Measurements from ENCODE around the gene RSRP1.
A peak's percentile ranks its signal among the peaks of the same experiment; 100 is the strongest.

RSRP1 gene

DNA sequence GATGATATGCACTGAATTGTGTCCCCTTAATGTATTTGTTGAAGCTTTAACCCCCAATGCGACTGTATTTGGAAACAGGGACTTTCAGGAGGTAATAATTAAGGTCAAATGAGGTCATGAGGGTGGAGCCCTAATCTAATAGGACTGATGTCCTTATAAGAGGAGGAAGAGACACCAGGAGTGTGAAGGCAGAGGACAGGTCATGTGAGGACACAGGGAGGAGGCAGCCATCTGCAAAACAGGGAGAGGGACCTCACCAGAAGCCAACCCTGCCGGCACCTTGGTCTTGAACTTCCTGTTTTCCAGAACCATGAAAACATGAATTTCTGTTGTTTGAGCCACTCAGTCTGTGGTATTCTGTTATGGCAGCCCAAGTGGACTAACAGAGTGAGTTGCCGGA lies 30.2 kb downstream of the RSRP1 start:
- Mint-ChIP-seq H3K36me3 (peaks cover 16% of the 10 kb centered on the region), H3K9me3 (no peaks in the 10 kb centered on the region), H3K4me1 (peaks cover 4% of the 10 kb centered on the region), H3K27ac (no peak overlapping the region), H3K27me3 (peaks cover 13% of the 10 kb centered on the region), H3K4me3 (no peak overlapping the region)
- CTCF ChIA-PET: no interaction called here
- no peak for DNase-seq

DNA sequence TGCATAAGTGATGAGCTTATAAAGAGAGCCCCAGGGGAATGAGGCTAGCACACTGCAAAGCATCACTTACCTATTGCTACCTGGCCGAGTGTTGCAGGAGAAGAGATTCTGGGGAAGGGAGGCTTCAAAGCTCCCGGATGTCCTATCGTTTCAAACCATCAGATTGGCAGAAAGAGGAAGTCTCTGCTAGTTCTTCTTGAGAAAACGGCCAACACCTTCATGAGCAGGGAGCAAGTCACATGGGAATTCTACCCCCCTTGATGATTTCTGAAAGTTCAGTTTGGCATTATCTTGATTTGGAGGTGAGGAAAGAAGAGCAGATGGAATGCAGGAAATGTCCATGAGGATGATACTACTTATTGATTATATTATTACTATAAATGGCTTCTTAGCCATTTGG lies 31.1 kb downstream of the RSRP1 start:
- no peak overlapping the region for H3K27ac Mint-ChIP-seq
- peaks cover 11% of the 10 kb centered on the region for H3K36me3 Mint-ChIP-seq
- no peaks in the 10 kb centered on the region for H3K9me3 Mint-ChIP-seq
- no peak overlapping the region for H3K4me3 Mint-ChIP-seq
- DNase-seq: no peak
- CTCF ChIA-PET: interaction anchor here (1.1 to 1.5 kb wide), 2 partner anchors 11 to 179 kb away, joined by 3 to 10 read pairs; no protein-coding TSS in a partner anchor
- peaks cover 20% of the 10 kb centered on the region for H3K27me3 Mint-ChIP-seq
- H3K4me1 Mint-ChIP-seq: peaks cover 4% of the 10 kb centered on the region

- H3K36me3 Mint-ChIP-seq: no peaks in the 10 kb centered on the region
- DNase-seq: no peak
- no peaks in the 10 kb centered on the region for H3K9me3 Mint-ChIP-seq
- peaks cover 41% of the 10 kb centered on the region for H3K27me3 Mint-ChIP-seq
- H3K4me1 Mint-ChIP-seq: peaks cover 4% of the 10 kb centered on the region
- H3K4me3 Mint-ChIP-seq: no peak overlapping the region
- H3K27ac Mint-ChIP-seq: no peak overlapping the region
- CTCF ChIA-PET: no interaction called here
These were observed 34.5 kb downstream of the RSRP1 start for GRCh38 chr1:25212725-25213124.

DNA sequence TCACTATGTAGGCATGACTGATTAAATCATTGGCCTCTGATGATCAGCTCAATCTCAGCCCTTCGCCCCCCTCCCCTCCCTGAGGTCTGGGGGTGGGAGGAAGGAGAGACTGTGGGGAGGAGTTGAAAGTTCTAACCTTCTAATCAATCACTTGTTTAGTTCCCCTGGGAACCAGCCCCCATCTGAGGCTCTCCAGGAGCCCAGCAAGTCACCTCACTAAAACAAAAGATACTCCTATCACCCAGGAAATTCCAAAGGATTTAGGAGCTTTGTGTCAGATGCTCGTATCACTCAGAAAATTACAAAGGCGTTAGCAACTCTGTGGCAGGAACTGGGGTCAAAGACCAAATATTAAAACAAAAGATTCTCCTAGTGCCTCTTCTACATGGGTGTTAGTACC lies 36.5 kb downstream of the RSRP1 start:
- no peaks in the 10 kb centered on the region for H3K4me1 Mint-ChIP-seq
- DNase-seq: no peak
- CTCF ChIA-PET: interaction anchor here (0.7 kb wide), 1 partner anchor 362 kb away, joined by 3 read pairs; no protein-coding TSS in a partner anchor
- H3K36me3 Mint-ChIP-seq: no peaks in the 10 kb centered on the region
- H3K4me3 Mint-ChIP-seq: no peak overlapping the region
- H3K27me3 Mint-ChIP-seq: peaks cover 58% of the 10 kb centered on the region
- H3K27ac Mint-ChIP-seq: no peak overlapping the region
- H3K9me3 Mint-ChIP-seq: no peaks in the 10 kb centered on the region

DNA sequence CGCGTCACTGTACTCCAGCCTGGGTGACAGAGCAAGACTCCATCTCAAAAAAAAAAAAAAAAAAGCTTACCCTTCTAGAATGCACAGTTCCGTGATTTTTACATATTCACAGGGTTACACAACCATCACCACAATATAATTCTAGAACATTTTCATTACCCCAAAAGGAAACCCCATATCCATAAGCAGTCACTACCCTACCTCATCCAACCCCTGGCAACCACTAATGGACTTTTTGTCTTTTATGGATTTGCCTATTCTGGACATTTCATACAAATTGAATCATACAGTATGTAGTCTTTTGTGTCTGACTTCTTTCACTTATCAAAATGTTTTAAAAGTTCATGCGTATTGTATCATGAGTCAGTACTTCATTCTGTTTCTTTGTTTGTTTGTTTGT lies 37.7 kb downstream of the RSRP1 start:
- H3K27ac Mint-ChIP-seq: no peak overlapping the region
- no peaks in the 10 kb centered on the region for H3K9me3 Mint-ChIP-seq
- peaks cover 63% of the 10 kb centered on the region for H3K27me3 Mint-ChIP-seq
- H3K36me3 Mint-ChIP-seq: no peaks in the 10 kb centered on the region
- CTCF ChIA-PET: interaction anchor here (1.4 kb wide), 1 partner anchor 361 kb away, joined by 3 read pairs; no protein-coding TSS in a partner anchor
- no peaks in the 10 kb centered on the region for H3K4me1 Mint-ChIP-seq
- no peak for DNase-seq
- H3K4me3 Mint-ChIP-seq: no peak overlapping the region

DNA sequence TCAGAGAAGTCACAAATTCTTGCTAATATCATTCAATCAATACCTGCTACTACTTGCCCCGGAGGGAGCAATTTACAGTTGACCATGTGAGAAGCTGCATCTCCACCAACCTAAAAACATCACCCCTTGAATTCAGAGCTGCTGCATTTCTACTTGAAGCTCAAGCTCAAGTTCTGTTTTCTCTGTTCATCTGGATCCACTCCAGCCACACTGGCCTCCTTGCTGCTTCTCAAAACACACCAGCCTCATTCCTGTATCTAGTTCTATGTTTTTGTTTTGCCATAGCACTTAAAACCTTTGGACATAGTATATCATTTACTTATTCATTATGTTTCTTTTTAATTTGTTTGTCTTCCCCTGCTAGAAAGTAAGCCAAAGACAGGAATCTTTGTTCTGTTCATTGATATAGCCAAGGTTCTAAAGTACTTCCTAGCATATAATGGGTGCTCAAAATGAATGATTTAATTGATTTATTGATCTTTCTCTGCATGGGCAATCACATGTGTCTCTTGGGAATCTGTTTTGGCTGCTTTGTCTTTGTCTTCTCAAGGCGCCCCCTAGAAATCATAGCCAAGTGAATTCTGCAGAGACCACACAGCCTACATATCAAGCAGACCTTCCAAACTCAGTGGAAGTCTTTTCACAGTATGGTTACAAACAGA lies 38.6 kb downstream of the RSRP1 start:
- CTCF ChIA-PET: interaction anchor here (1.4 kb wide), 1 partner anchor 360 kb away, joined by 3 read pairs; no protein-coding TSS in a partner anchor
- DNase-seq: no peak
- Mint-ChIP-seq H3K27ac (no peak overlapping the region), H3K4me1 (no peaks in the 10 kb centered on the region), H3K27me3 (peaks cover 63% of the 10 kb centered on the region), H3K9me3 (no peaks in the 10 kb centered on the region), H3K4me3 (no peak overlapping the region), H3K36me3 (no peaks in the 10 kb centered on the region)

- H3K4me3 Mint-ChIP-seq: no peak overlapping the region
- H3K4me1 Mint-ChIP-seq: no peaks in the 10 kb centered on the region
- DNase-seq: no peak
- H3K36me3 Mint-ChIP-seq: no peaks in the 10 kb centered on the region
- H3K9me3 Mint-ChIP-seq: no peaks in the 10 kb centered on the region
- CTCF ChIA-PET: interaction anchor here (1.4 kb wide), 1 partner anchor 360 kb away, joined by 3 read pairs; no protein-coding TSS in a partner anchor
- no peak overlapping the region for H3K27ac Mint-ChIP-seq
- peaks cover 66% of the 10 kb centered on the region for H3K27me3 Mint-ChIP-seq
These were observed 39.2 kb downstream of the RSRP1 start for GRCh38 chr1:25208092-25208491.

- CTCF ChIA-PET: interaction anchor here (0.6 to 3.5 kb wide), 14 partner anchors 9 to 518 kb away, joined by 3 to 26 read pairs (median 4); no protein-coding TSS in a partner anchor
- no peaks in the 10 kb centered on the region for H3K36me3 Mint-ChIP-seq
- no peak overlapping the region for H3K4me3 Mint-ChIP-seq
- no peak for DNase-seq
- no peaks in the 10 kb centered on the region for H3K4me1 Mint-ChIP-seq
- no peaks in the 10 kb centered on the region for H3K9me3 Mint-ChIP-seq
- no peak overlapping the region for H3K27ac Mint-ChIP-seq
- H3K27me3 Mint-ChIP-seq: peaks cover 64% of the 10 kb centered on the region
These were observed 41.1 kb downstream of the RSRP1 start for GRCh38 chr1:25206201-25206600.

GRCh38 chr1:25205786-25206185 lies 41.5 kb downstream of the RSRP1 start:
- Mint-ChIP-seq H3K27me3 (peaks cover 66% of the 10 kb centered on the region), H3K4me1 (no peaks in the 10 kb centered on the region), H3K9me3 (no peaks in the 10 kb centered on the region), H3K27ac (no peak overlapping the region), H3K4me3 (no peak overlapping the region), H3K36me3 (no peaks in the 10 kb centered on the region)
- CTCF ChIA-PET: interaction anchor here (0.5 to 3.5 kb wide), 18 partner anchors 9 to 595 kb away, joined by 3 to 26 read pairs (median 4); no protein-coding TSS in a partner anchor
- no peak for DNase-seq

DNA sequence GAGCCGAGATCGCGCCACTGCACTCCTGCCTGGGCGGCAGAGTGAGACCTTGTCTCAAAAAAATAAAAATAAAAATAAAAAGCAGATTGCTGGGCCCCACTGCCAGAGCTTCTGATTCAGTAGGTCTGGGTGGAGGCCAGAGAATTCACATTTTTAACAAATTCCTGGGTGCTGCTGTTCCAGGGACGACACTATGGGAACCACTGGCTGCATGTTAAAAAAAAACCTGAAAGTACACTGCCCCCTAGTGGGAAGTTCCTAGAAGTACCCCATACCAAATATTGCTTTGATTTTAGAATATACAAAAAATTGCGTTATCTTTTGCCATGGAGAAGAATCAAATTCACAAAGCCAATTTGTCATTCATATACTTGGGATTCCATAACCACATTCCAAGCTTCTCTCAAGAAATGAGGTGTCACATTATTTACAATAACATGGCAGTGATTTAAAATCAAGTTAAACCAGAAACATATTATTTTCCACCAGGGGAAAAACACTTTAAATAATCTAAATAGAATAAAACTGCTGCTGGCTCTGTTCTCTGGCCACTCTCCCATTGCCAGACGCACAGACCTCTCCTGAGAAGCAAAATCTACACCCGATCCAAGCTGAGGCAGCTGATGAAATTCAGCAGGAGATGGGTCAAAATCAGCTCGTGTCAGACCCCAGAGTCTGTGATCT lies 42.3 kb downstream of the RSRP1 start:
- H3K27ac Mint-ChIP-seq: no peak overlapping the region
- no peaks in the 10 kb centered on the region for H3K9me3 Mint-ChIP-seq
- peak; percentile 22 for DNase-seq
- CTCF ChIA-PET: interaction anchor here (0.5 to 3.5 kb wide), 18 partner anchors 9 to 594 kb away, joined by 3 to 26 read pairs (median 4); no protein-coding TSS in a partner anchor
- peaks cover 64% of the 10 kb centered on the region for H3K27me3 Mint-ChIP-seq
- no peaks in the 10 kb centered on the region for H3K4me1 Mint-ChIP-seq
- H3K4me3 Mint-ChIP-seq: no peak overlapping the region
- H3K36me3 Mint-ChIP-seq: no peaks in the 10 kb centered on the region

GRCh38 chr1:25201006-25201405 lies 46.2 kb downstream of the RSRP1 start:
- CTCF ChIA-PET: interaction anchor here (3.8 kb wide), 1 partner anchor 353 kb away, joined by 21 read pairs; no protein-coding TSS in a partner anchor
- H3K4me3 Mint-ChIP-seq: no peak overlapping the region
- peaks cover 5% of the 10 kb centered on the region for H3K4me1 Mint-ChIP-seq
- no peak overlapping the region for H3K27ac Mint-ChIP-seq
- DNase-seq: no peak
- H3K9me3 Mint-ChIP-seq: no peaks in the 10 kb centered on the region
- no peaks in the 10 kb centered on the region for H3K36me3 Mint-ChIP-seq
- H3K27me3 Mint-ChIP-seq: peaks cover 64% of the 10 kb centered on the region

DNA sequence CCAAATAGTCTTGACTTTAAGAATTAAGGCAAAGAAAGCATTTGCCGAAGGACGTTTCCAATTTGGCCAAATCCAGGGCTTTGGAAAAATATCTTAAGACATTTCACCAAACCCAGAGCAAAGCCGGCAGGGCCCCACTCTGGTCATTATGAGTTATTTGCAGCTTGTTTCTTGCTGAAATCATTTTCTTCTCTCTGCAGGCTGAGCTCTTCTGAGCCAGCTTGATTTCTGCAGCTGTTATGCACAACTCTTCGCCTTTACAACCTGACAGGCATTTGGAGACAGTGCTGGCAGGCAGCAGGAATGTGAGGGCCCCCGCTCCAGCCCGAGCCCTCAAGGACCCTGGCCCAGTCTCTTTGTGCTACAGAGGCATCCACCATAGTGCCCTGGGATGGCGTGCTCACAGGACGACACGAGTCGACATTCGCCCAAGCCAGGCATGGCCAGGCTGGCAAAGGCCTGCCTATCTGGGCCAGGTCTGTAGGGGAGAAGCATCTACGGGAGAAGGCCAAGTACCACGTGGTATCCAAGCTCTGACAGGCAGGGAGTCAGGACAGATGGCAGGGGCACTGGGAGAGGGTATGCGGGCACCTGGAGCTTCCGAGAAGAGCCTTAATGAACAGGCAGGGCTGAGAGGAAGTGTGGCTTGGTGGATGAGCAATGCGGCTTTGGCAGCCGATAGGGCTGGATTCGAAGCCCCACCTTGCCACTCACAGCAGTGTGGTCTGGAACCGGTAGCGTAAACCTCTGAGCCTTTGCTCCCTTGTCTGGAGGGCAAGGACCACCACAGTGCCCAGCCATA lies 47.2 kb downstream of the RSRP1 start:
- H3K27ac Mint-ChIP-seq: no peak overlapping the region
- no peaks in the 10 kb centered on the region for H3K36me3 Mint-ChIP-seq
- no peak for DNase-seq
- CTCF ChIA-PET: interaction anchor here (3.8 kb wide), 1 partner anchor 352 kb away, joined by 21 read pairs; no protein-coding TSS in a partner anchor
- no peaks in the 10 kb centered on the region for H3K9me3 Mint-ChIP-seq
- no peak overlapping the region for H3K4me3 Mint-ChIP-seq
- peaks cover 5% of the 10 kb centered on the region for H3K4me1 Mint-ChIP-seq
- peaks cover 56% of the 10 kb centered on the region for H3K27me3 Mint-ChIP-seq

DNA sequence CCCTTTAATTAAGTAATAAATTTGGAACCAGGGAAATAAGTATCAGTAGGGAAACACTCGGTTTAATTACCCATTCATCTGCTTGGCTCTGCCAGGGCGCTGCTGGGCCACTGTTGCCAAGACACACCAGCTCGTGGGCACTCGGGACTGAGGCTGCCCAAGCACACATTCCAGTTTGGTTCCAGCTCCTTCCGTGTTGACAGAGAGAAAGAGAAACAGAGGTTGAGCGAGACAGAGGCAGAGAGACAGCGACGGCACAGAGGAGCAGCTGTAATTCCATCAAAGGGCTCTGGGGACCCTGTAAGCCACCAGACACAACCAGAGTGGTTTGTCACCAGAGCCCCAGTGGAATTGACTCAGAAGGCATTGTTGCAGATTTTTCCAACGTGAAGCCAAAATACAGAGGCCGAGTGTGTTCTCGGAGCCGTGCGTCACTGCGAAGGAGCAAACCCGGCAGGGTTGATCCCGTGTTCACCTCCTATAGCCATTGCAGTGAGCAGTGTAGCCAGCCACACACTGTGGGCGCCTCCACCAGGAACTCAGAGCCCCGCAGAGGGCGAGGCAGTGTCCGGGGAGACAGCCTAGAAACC lies 48.5 kb downstream of the RSRP1 start:
- H3K4me3 Mint-ChIP-seq: no peak overlapping the region
- H3K9me3 Mint-ChIP-seq: no peaks in the 10 kb centered on the region
- peaks cover 5% of the 10 kb centered on the region for H3K4me1 Mint-ChIP-seq
- CTCF ChIA-PET: no interaction called here
- peaks cover 52% of the 10 kb centered on the region for H3K27me3 Mint-ChIP-seq
- no peaks in the 10 kb centered on the region for H3K36me3 Mint-ChIP-seq
- no peak for DNase-seq
- peak overlapping the region; percentile 53 for H3K27ac Mint-ChIP-seq

Measured in activated naive CD4-positive, alpha-beta T cell treated with anti-CD3 and anti-CD28 coated beads, Interleukin-2, amount 10 ng/mL, durations not matched to agents 7 days and 5 days (primary cell).